HepG2 (cell line): Measurements from ENCODE around the gene CEP104. TPM values are rescaled to one million over a fixed set of nuclear protein-coding genes. Genes with fewer than 3 reads are reported as not detected.

Experiments
- DDIT3 ChIP-seq: sonication (generic); formaldehyde crosslinking; IDR thresholded peaks from 2 replicates; pipeline ENCODE4 v1.4.0; 2020; ENCODE audit warnings: mild to moderate bottlenecking, missing genetic modification reagents
- EED ChIP-seq: sonication (generic); formaldehyde crosslinking; IDR thresholded peaks from 2 replicates; pipeline ENCODE4 v1.5.0; 2020; ENCODE audit warnings: mild to moderate bottlenecking, missing genetic modification reagents
- FIP1L1 ChIP-seq: fragments of 200-400 bp; formaldehyde crosslinking; IDR thresholded peaks from 2 replicates; pipeline ENCODE4 v1.6.1; 2018; ENCODE audit warnings: low read depth, mild to moderate bottlenecking, low read length, moderate library complexity, borderline replicate concordance; ENCODE audit not compliant: insufficient read depth
- FOSL2 ChIP-seq: sonication (generic); formaldehyde crosslinking; IDR thresholded peaks from 2 replicates; pipeline ENCODE4 v1.4.0; 2020; ENCODE audit warnings: missing genetic modification reagents
- GLMP ChIP-seq: sonication (generic); formaldehyde crosslinking; IDR thresholded peaks from 2 replicates; pipeline ENCODE4 v1.9.0; 2021; ENCODE audit warnings: missing genetic modification reagents, mild to moderate bottlenecking, borderline replicate concordance
- HBP1 ChIP-seq: IDR thresholded peaks from 2 replicates; pipeline ENCODE4 v1.6.1; 2016; ENCODE audit warnings: low read depth, control low read depth
- HDAC1 ChIP-seq: sonication (generic); formaldehyde crosslinking; IDR thresholded peaks from 2 replicates; pipeline ENCODE4 v1.5.1; 2020; ENCODE audit warnings: mild to moderate bottlenecking, missing genetic modification reagents
- HNF4G ChIP-seq, 2 experiments: sonication (generic) in 1 of 2; formaldehyde crosslinking in 1 of 2; IDR thresholded peaks; 2 replicates each; pipeline versions ENCODE4 v1.4.0 to v1.6.1; 2011 to 2020; ENCODE audit warnings: borderline replicate concordance in 2 of 2, low read depth in 2 of 2, mild to moderate bottlenecking in 2 of 2, low read length in 1 of 2, missing genetic modification reagents in 1 of 2, moderate library complexity in 1 of 2
- MNT ChIP-seq: fragments of 450-650 bp; IDR thresholded peaks from 2 replicates; pipeline ENCODE4 v1.6.1; 2016
- NR1H2 ChIP-seq: sonication (generic); formaldehyde crosslinking; IDR thresholded peaks from 2 replicates; pipeline ENCODE4 v1.8.1; 2022; ENCODE audit warnings: low read depth, missing genetic modification reagents, borderline replicate concordance
- NR2F6 ChIP-seq, 2 experiments: IDR thresholded peaks; 2 replicates each; pipeline ENCODE4 v1.6.1; 2016; ENCODE audit warnings: antibody characterized with exemption in 1 of 2, mild to moderate bottlenecking in 1 of 2
- RORA ChIP-seq: sonication (generic); formaldehyde crosslinking; IDR thresholded peaks from 2 replicates; pipeline ENCODE4 v1.5.0; 2020; ENCODE audit warnings: mild to moderate bottlenecking, missing genetic modification reagents, moderate library complexity
- SCMH1 ChIP-seq: sonication (generic); formaldehyde crosslinking; IDR thresholded peaks from 2 replicates; pipeline ENCODE4 v1.9.0; 2021; ENCODE audit warnings: missing genetic modification reagents, mild to moderate bottlenecking, borderline replicate concordance
- SOX13 ChIP-seq, 3 experiments: fragments of 450-650 bp in 1 of 3; sonication (generic) in 1 of 3; formaldehyde crosslinking in 1 of 3; IDR thresholded peaks in 2 of 3; conservative IDR thresholded peaks in 1 of 3; 2 replicates each; pipeline versions ENCODE4 v1.5.0 to v1.6.1; 2016 to 2020; ENCODE audit warnings: antibody characterized with exemption in 1 of 3, mild to moderate bottlenecking in 1 of 3, missing compliant biosample characterization in 1 of 3, missing genetic modification reagents in 1 of 3, moderate library complexity in 1 of 3
- SP2 ChIP-seq: sonication (generic); formaldehyde crosslinking; IDR thresholded peaks from 2 replicates; pipeline ENCODE4 v1.5.1; 2020; ENCODE audit warnings: mild to moderate bottlenecking, missing genetic modification reagents
- SYNCRIP ChIP-seq: fragments of 200-400 bp; formaldehyde crosslinking; IDR thresholded peaks from 2 replicates; pipeline ENCODE4 v1.6.1; 2018; ENCODE audit warnings: mild to moderate bottlenecking, low read depth, low read length; ENCODE audit not compliant: insufficient read depth
- THAP11 ChIP-seq: IDR thresholded peaks from 2 replicates; pipeline ENCODE4 v1.6.1; 2016; ENCODE audit warnings: missing biosample characterization, missing genetic modification reagents
- ZNF143 ChIP-seq: sonication (generic); formaldehyde crosslinking; IDR thresholded peaks from 2 replicates; pipeline ENCODE4 v1.4.0; 2020; ENCODE audit warnings: missing genetic modification reagents
- ZNF253 ChIP-seq: sonication (generic); formaldehyde crosslinking; IDR thresholded peaks from 2 replicates; pipeline ENCODE4 v1.8.0; 2022; ENCODE audit warnings: mild to moderate bottlenecking, missing genetic modification reagents, borderline replicate concordance
- ZNF446 ChIP-seq: sonication (generic); formaldehyde crosslinking; IDR thresholded peaks from 2 replicates; pipeline ENCODE4 v1.5.0; 2020; ENCODE audit warnings: mild to moderate bottlenecking, missing genetic modification reagents
- ZNF496 ChIP-seq: sonication (generic); formaldehyde crosslinking; IDR thresholded peaks from 2 replicates; pipeline ENCODE4 v1.8.1; 2023; ENCODE audit warnings: mild to moderate bottlenecking, moderate library complexity, missing genetic modification reagents; ENCODE audit not compliant: insufficient replicate concordance
- ZNF552 ChIP-seq: sonication (generic); formaldehyde crosslinking; IDR thresholded peaks from 2 replicates; pipeline ENCODE4 v1.9.0; 2022; ENCODE audit warnings: missing genetic modification reagents, mild to moderate bottlenecking, borderline replicate concordance
- ZSCAN12 ChIP-seq: sonication (generic); formaldehyde crosslinking; IDR thresholded peaks from 2 replicates; pipeline ENCODE4 v1.9.0; 2021; ENCODE audit warnings: mild to moderate bottlenecking, missing genetic modification reagents
- ZSCAN30 ChIP-seq: sonication (generic); formaldehyde crosslinking; IDR thresholded peaks from 2 replicates; pipeline ENCODE4 v1.5.0; 2020; ENCODE audit warnings: mild to moderate bottlenecking, missing genetic modification reagents
- polyA plus RNA-seq, 8 experiments: library from polyadenylated mRNA; depleted of rRNA in 3 of 8; stranded (reverse) in 7 of 8; unstranded in 1 of 8; fragments of >200 nt; fragmentation: Illumina TruSeq in 4 of 8; extraction: Trizol in 4 of 8; gene quantifications; 2 replicates each; pipeline versions ENCODE4 v1.2.1 to v1.2.3, GENCODE V29; 2011 to 2016; ENCODE audit warnings: low read depth in 4 of 8, missing spikeins in 1 of 8, mixed read lengths in 1 of 8; ENCODE audit not compliant: insufficient read depth in 1 of 8
- total RNA-seq, 5 experiments: library from RNA; depleted of rRNA; stranded (reverse); fragments of >200 nt; fragmentation: Illumina TruSeq; extraction: Trizol; gene quantifications; 2 replicates each; pipeline ENCODE4 v1.2.3, GENCODE V29; 2016; ENCODE audit warnings: low read depth in 1 of 5

Gene CEP104
- total and polyA plus RNA-seq, 2 of the 13 experiments (the other 11 are each of a cell fraction or from before 2014, with no cell fraction given), result 20.4 to 30.1 TPM

- TF ChIP-seq HBP1 (CRISPR knock-in tag) (no peak), FOSL2 (CRISPR knock-in tag) (0 out of 2 replicates have a peak, but pooled peaks have one; percentile 7), ZNF143 (peak; percentile 63), ZSCAN12 (CRISPR knock-in tag) (no peak), NR2F6 (IDR thresholded peaks at IDR 0.05) (no peak), NR2F6 (CRISPR knock-in tag; IDR thresholded peaks at IDR 0.05) (no peak), SOX13 (IDR thresholded peaks at IDR 0.05) (no peak), SOX13 (CRISPR knock-in tag; conservative IDR thresholded peaks at IDR 0.05 in 1 of 2, IDR thresholded peaks at IDR 0.05 in 1 of 2) (no peak), ZNF552 (CRISPR knock-in tag) (no peak), HDAC1 (CRISPR knock-in tag) (peak; percentile 64), FIP1L1 (no peak), DDIT3 (CRISPR knock-in tag) (no peak), ZNF496 (CRISPR knock-in tag) (no peak), MNT (no peak), GLMP (CRISPR knock-in tag) (no peak), THAP11 (CRISPR knock-in tag) (no peak), SCMH1 (CRISPR knock-in tag) (no peak), SP2 (CRISPR knock-in tag) (no peak), RORA (CRISPR knock-in tag) (no peak), EED (CRISPR knock-in tag) (no peak), SYNCRIP (no peak), ZNF446 (CRISPR knock-in tag) (no peak), ZSCAN30 (no peak), HNF4G (IDR thresholded peaks at IDR 0.05; ENCODE audit: borderline replicate concordance, low read depth, low read length) (no peak), HNF4G (CRISPR knock-in tag; IDR thresholded peaks at IDR 0.05; ENCODE audit: borderline replicate concordance, low read depth) (0 out of 2 replicates have a peak, but pooled peaks have one; percentile 9), ZNF253 (CRISPR knock-in tag) (peak; percentile 54; the same call in 1 of the 2 replicates), NR1H2 (no peak)
Observed at GRCh38 chr1:3772715-3773571, 84.1 kb downstream of the CEP104 start, which contains the start of gene SMIM1 (continued).
